ENCODE data around the gene ISYNA1.

- TF ChIP-seq POLR2A (IDR thresholded peaks at IDR 0.05; ENCODE audit: low read depth, low read length) (no peak), POLR2AphosphoS5 (IDR thresholded peaks at IDR 0.05; ENCODE audit: low read depth, low read length) (no peak)
Measured at GRCh38 chr19:18423258-18424020, 14.5 kb downstream of the ISYNA1 start.

All from GM12892 (cell line).